Right kidney (tissue), 1 donor: Measurements from ENCODE around the gene BCL2.
A peak's percentile ranks its signal among the peaks of the same experiment; 100 is the strongest.

Experiments used
- DNase-seq: peaks from one replicate; pipeline ENCODE4 v3.0.0-alpha.2; 2016

BCL2 gene

DNA sequence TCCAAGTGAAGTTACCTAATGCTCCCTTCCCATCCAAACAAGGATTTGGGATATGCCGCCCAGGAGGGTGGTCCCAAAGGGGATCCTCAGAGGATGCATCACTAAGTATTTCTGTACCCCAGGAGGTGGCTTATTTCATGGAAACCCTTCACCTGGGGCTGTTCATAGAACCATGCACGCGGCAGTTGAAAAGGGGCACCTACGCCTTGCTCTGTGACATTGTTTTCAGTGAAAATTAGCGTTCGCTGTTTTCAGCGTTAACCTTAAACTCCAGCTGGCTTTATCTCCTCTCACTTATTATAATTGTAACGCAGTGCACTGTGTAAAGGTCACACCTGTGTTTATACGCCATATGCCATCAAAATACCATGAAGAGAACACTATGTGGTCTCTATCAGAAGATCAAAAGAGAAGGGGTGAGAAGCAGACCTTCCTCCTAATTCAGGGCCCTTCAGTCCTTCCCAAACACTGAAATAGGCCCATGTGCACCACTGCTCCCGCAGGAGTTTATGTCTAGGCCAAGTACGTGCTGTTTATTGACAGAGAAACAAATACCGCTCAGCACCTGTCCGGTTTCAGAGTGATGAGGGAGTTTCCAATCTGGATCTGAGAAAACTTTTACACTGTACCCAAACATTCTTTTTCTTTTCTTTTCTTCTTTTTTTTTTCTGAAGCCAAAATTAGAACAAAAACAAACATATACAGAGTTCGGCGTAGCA lies 162.1 kb downstream of the BCL2 start:
- DNase-seq = no peak

DNA sequence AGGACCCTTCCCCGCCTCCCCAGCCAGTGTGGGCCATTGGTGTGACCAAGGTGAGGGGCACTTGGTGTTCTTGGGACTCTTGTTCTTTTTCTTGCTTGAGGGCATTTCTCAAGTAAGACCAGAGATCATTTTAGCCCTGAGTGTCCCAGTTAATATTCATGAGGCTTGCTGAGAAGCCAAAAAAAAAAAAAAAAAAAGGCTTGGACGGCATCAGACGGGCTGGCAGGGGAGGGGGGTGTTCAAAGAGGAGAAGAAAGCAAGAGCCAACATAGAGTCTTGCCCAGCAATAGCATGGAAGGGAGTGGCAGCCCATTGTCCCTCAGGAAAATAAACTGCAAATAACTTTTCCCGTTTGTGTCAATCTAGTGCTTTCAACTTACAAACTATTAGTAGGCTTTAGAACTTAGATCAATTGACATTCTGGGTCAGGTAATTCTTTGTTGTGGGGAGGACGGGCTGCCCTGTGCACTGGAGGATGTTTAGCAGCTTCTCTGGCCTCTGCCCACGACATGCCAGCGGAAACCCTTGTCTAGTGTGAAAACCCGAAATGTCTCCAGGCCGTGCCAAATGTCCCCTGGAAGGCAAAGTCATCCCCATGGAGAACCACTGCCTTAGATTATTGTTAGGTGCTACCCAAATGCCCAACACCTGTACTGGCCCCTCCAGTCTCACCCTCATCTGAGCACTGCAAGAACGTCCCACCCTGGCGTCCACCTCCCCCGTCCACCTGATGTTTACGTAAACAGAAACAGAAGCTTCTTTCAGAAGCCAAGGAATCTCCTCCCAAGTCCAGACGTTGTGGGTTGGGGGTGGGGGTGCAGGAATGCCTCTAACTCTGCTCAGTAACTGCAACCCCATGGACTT lies 163.4 kb downstream of the BCL2 start:
- no peak for DNase-seq

- peak; percentile 64 for DNase-seq
Observed at GRCh38 chr18:63155169-63155852, 164.3 kb downstream of the BCL2 start.

DNA sequence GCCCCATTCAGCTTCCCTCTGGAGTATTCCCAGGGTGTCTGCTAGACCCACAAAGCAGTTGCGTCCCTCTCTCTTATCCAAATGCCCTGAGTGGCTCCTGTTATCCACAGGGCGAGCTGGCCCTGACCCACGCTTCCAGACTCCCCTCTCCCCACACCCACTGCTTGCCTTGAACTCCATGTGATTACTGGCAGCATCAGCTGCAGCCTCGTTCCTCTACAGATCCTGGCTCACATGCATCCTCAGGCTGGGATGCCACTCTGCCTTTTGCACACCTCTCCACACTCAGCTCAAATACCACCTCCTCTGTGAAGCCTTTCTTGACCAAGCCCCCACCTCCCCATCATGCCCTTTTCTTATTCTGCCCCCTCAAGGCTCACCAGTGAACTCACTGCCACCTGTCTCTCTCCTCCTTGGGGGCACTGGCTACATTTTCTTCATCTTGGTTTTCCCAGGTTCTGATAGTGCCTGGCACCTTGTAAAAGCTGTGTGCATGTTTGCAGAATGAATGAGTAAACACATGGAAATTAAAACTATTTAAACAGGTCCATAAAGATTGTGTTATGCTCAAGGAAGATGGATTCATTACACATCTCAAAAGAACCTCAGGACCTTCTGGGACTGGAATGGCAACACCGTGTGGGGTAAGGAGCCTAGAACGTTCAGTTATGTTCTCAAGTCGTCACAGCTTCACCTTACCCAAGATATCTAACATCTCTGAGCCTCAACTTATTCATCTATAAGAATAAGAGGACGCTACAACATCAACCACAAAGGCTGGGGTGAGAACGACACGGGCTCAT lies 165.0 kb downstream of the BCL2 start:
- no peak for DNase-seq

DNA sequence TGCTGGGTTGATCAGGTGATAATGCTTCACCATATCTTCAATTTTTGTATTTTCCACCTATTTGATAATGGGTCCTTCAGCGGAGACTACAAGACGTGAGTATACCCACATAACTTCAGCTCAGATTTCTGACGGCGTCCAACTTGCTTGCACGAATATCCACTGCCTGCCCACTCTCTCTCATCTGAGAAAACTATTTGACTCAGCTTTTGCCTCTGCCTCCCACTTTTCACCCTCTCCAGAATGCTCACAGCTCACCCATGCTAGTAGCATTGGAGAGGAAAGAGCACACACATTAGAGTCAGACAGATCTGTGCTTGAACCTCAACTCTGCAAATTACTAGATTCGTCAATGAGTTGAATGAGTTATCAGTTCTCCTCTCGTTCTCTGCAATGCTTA lies 166.8 kb downstream of the BCL2 start:
- no peak for DNase-seq

- DNase-seq = no peak
Observed at GRCh38 chr18:63152096-63152495, 167.5 kb downstream of the BCL2 start.

DNA sequence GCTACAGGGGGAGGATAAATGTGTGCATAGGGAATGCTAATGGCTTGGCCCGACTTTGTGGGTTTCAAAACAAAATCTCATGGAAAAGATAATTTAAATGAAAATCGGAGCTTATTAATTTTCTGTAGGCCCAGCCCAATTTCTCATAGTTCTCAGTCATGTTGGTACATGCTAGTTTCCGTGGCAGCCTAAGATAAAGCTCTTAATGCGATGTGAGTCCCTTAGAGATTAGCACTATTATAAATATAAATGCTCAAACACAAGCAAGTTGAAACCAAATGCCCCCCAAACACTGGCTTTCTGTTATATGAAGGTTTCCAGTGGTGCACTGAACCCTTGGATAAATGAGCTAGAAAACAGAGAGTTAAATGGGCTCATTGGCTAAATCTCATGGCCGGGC lies 168.0 kb downstream of the BCL2 start:
- DNase-seq = no peak

DNA sequence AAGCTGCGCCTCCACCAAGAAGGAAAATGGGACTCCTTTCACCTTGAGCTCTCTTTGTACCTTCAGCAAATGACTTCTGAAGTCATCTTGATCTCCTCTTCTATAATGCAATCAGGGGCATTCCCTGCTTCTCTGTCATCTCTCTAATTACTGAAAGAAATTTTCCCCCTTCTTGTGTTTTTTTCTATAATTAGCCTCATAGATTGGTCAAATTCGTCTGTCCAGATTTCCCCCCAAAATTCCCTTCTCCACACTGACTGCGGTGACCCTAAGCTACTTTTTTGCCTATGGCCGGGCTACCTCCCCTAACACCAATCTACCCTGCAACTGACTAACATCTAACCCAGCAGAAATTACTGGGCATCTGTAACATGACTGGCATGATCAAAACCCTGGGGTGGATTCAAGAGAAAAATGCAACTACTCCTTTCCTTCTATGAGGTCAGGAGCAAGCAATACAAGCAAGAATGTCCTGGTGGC lies 168.6 kb downstream of the BCL2 start:
- no peak for DNase-seq

DNA sequence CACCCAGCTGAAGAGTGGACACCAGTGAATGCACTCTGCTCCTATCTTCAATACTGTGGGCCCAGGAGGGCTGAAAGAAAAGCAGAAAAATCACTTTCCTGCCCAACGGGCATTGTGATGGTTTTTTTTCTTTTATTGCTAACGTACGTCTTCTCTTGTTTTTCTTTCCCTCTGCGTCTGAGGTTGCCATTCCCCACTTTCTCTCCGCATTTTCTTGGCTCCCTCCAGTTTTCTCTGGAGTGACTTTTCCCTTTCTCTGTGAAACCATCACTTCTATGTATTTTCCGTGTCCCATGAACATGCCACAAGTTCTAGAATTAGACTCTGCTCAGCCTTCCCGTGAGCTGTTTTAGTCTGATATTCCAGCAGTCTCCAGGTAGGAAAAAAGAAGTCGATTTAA lies 169.2 kb downstream of the BCL2 start:
- no peak for DNase-seq

DNA sequence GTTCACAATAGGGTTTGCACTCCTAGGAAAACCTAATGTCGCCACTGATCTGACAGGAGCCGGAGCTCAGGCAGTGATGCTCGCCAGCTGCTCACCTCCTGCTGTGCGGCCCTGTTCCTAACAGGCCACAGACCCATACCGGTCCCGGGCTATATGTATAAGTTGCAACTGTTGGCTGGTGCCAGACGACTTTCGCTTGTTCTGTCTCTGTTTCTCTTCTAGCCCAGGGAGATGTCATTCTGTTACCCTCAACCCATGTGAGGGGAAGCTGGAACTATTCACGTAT lies 170.3 kb downstream of the BCL2 start:
- DNase-seq = no peak

DNA sequence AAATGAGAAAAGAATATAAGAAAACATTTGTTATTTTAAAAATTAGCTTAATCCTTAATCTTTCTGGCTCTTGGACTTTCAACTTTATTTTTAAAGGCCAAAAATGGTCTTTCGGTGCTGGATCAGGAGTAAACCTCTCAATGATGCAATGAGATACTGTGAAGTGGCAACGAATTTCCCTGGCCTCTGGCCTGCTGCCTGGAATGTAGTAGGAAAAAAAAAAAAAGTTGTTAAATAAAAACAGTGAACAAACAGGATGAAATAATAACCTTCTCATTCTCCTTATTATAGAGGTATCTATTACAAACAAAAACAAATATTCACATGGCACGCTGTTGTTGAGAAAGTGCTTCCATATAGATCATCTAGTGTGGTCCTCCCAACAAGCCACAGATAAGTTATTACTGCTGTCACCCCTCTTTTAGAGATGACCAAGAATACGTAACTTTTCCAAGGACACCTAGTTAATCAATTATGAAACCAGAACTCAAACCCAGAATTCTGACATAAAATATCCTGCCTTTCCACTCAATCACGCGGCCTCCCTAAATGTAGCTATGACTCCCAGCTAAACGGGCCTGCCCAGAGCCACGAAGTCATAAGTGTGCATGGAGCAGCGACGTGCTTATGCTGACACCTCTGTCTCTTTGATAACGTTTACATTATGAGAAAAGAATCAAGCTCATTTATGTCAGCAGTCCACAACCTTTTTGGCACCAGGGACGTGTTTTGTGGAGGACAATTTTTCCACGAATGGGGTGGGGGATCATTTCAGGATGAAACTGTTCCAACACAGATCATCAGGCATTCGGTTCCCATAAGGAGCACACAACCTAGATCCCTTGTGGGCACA lies 170.9 kb downstream of the BCL2 start:
- no peak for DNase-seq

DNA sequence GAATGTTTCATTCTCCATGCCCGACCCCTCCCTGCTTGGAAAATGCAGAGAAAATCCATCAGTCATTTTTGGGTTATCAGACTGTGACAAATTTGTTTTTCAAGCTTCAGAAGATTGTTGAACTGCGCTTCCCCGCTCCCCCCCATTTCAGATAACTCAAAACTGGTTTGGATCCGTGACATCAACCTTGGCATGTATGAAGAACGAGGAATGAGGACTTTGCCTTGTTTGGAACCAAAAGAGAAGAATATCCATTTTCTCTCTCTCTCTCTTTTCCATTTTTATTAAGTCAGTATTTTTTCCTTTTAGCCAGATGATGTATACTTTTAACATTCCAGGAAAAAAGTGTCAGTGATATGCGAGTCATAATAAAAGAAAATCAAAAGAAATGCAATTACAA lies 171.6 kb downstream of the BCL2 start:
- no peak for DNase-seq

DNA sequence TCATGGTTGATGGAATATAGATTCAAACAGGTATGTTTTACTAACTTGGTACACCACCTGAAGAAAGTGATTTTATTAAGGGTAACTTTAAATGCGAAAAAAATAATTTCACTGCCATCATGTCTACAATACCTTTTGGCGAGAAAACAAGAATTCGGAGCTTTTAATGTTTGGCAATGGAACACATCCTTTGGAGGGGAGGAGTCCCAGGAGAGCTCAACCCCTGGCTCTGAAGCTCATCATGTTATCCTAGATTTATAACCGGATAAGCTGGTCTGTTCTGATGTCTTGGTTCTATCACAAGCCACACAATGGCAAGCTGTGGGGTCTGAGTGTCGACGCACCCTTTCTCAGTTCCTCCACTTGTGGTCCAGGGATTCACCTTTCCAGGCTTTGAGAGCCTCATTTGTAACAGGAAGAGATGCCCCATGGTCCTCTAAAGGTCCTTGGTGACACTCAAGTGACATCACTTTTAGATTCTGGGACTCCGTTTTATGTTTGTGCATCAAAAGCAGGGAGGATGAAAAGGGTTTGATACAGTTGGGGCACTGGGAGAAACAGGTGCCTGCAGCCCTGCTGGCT lies 172.7 kb downstream of the BCL2 start:
- DNase-seq = no peak

DNA sequence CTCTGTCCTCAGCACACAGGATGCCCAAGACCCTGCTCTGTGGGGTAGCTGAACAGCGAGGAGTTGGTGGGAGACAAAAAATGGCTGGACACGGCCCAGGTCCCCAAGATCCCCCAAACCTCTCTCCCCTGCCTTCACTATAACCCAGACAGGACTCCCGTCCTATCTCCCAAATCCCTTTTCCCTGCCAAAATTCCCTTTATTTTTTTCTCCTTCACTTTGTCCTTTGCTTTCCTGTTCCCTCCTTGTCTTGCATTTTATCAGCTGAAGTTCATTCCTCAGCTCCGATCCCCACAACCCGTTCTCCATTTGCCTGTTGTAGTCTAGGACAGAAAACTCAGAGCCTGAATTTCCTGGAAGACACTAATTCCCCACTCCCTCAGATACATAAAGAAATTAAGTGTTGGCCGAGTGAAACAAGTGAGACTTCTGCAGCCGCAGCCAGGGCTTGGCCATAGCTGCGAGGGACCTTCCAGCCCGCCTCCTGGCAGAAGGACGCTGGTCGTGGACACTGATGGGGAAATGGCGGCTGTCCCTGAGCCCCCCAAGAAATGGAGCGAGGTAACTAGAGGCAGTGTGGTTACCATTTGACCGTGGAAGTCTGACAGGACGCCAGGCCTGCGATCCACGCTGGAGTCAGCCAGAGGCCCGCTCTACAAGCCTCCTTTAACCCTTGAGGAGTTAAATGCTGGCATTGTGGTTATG lies 173.6 kb downstream of the BCL2 start:
- no peak for DNase-seq

- DNase-seq = no peak
Observed at GRCh38 chr18:63145166-63145850, 174.3 kb downstream of the BCL2 start.

- no peak for DNase-seq
Observed at GRCh38 chr18:63144748-63145147, 174.8 kb downstream of the BCL2 start.

DNA sequence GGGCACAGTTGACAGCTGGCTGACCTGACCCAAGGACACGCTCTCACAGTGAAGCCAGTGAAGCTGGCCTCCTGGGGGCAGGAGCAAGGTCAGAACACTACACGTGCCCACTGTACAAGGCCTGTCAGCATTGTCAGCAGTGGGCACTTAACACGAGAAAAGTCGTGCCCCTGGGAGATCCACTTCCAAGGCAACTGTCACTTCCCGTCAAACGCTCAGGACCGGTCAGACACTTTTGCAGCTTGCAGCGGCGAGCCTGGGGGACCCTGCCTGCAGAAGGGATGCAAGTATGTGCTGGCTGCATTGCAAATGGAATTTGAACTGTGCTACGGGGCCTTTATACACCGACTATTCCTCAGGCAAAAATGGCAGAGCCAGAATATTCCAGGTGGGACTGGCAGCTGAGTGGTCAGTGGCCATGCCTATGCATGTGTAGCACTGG lies 176.2 kb downstream of the BCL2 start:
- DNase-seq = no peak

DNA sequence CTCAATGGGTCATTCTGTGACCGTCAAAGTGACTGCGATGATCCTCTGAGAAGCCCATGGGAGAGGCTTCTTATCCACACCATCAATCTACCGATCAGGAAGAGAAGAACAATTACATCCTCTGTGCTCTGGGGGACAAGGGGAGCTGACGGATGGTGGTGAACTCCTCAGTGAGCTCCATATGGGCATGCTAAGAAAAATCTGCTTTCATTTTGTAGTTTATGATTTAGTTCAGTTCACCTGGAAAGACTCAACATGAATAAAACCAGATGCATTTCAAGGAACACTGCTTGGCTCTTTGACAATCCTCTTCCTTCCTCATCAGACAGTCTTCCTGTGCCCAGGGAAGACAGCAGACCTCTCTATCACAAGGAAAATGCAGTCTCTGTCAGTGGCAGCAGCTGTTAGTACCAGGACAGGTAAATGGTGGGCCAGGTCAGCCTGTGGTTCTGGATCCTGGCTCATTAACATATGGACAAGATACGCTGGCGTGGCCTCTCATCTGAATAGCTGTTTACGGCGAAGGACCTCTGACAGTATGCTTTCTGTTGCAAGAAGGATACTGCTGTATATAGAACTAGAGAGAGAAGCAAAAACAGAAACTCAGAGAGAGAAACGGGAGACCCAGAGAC lies 176.9 kb downstream of the BCL2 start:
- DNase-seq = no peak

- DNase-seq = no peak
Observed at GRCh38 chr18:63141778-63142176, 177.8 kb downstream of the BCL2 start.
